NCI-H128 (cell line): ENCODE measurements around the gene RAB1B.
"Not testable (repeated sequence)": the region's sequence is repeated elsewhere in the genome, so short reads cannot be mapped to it uniquely, and the experiment has no call there.

Experiments used
- DNase-seq: peaks from one replicate; lab custom pipeline; 2025; ENCODE audit not compliant: unreplicated experiment; lab: John Stamatoyannopoulos, UW

RAB1B gene

DNA sequence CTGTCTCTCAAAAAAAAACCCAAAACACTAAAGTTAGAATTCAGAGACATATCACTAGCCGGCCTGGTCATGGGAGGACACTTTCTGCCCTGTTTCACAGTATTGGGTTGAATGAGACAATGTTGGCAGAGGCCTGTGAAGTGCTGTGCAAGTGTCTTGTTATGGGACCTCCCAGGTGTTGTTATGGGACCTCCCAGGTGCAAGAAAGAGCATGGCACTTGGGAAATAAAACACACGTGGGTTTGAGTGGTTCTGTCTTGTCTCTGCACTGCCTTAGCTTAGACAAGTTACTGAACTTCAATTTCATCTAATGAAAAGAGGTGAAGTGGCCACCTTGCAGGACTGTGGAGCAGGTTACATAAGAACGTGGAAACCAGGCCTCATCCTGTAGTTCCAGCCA is 28.9 kb upstream of the RAB1B start:
- no peak for DNase-seq

DNA sequence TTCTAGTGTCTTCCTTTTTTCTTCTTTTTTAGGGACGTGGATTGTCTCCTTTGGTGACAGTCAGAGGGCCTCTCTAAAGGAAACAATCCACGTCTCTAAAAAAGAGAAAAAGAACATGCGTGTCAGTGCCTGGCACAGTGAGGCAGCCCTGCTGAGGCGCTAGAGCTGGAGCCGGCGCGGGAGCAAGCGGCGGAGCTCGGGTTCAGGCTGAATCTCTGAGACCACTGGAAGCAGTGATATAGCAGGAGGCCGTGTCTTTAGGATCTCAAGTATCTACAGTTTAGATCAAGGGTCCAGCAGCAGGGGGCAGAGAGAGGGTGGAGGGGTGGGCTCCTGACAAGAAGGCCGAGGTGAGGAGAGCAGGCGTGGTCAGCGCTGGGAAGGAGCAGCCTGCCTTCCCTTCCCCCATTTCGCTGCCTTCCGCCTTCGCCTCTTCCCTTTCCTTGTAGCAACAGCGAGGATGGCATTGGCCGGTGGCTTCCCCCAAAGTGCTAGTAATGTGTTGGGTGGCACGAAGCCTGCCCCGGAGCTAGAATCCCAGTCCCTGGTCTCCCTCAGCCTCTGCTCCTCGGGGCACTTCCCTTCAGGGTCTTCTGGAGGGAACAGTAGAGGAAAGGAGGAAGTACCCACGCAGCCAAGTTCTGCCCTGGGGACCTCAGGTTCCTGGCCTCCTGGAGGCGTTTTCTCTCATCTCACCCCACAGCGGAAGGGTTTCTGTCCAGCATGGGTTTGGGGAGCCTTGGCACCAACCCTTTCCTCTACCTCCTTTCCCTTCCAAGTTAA is 28.2 kb upstream of the RAB1B start:
- DNase-seq: no peak

DNA sequence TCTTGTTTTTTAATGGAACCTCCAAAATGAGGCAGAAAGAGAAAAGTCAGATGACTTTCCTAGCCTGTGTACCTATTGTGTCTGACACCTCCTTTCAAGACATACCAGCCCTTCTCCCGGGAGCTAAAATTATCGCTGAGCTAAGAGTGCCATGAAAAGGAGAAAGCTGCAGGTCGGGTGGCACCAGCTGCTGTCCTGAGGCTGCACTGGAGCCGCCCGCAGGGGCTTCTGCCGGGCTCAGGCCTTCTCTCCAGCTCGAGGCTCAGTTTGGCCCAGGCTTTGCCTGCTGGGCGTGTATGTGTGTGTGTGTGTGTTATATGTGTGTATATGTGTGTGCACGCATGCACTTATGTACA is 27.7 kb upstream of the RAB1B start:
- DNase-seq: no peak

DNA sequence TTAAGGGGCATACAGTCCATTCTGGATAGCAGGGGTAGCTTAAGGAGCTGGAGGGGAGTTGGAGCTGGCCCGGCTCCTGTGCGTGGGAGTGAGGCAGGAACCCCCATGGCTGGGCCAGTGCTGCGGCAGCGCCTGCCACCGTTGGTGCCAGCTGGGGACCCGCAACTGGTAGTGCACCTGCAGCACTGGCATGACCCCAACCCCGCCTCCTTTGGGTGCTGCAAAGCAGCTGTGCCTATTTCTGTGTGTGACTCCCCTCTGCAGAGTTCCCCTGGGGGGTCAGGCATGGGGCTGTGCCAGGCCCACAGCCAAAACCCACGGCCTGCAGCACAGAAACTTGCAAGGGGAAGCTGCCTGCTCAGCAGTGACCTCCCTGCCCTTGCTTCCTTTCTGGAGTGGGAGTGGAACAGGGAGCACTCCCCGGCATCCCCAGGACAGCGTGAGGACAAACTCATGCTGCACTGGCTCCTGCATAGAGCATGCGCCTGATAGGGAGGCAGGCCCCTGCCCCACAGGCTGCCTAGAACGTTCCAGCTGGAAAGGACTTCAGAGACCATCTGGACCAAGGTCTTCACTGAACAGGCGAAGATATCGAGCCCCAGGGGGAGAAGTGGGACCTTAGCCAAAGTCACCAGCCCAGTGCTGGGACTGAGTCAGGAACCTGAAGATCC is 26.2 kb upstream of the RAB1B start:
- DNase-seq: no peak

DNA sequence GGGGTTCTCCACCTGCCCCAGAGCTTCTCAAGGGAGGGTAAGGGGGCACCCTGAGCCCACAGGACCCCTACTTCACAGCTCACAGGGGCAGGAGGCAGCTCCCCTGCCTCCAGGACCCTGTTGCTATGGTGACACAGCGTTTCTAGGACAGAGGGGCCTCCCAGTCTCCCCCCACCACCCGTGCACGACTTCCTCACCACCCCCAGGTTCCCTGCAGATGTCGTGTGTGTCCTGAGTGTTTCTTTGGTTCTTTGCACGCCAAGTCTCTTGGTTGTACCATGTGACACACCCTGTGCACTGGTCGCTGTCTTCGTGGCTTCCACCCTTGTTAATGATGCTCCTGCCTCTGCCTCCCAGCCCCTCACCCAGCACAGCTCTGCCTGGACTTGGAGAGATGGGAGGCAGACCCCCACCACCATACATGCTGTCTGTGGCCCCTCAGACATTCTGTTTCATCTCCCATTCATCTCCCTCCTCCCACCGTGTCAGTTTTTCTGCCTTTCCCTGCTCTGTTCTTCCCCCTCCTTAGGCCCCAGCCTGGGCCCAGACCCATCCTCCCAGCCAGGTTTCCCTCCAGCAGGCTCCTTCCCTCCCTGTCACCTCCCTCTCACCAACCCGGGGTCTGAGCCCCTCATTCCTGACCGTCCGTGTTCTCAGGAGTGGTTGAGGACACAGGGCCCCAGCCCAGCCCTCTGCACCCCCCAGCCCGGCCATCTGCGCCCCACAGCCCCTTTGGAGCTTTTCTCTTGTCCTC is 24.5 kb upstream of the RAB1B start:
- no peak for DNase-seq

DNA sequence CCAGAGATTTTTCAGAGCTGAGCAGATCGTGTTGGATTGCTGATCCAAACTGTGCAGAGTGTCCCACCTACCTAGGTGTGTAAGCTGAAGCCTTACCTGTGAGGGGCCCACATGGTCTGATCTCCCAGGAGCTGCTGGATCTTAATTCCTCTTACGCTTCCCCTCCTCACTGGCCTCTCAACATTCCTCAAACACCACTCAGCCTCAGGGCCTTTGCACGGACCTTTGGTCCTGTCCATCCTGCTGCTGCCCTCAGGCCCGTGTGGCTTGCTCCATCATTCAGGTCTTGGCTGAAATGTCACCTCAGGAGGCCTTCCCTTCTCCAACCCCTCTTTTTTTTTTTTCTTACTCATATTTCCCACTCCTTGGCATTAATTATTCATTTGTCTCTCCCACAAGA is 21.1 kb upstream of the RAB1B start:
- DNase-seq: no peak

DNA sequence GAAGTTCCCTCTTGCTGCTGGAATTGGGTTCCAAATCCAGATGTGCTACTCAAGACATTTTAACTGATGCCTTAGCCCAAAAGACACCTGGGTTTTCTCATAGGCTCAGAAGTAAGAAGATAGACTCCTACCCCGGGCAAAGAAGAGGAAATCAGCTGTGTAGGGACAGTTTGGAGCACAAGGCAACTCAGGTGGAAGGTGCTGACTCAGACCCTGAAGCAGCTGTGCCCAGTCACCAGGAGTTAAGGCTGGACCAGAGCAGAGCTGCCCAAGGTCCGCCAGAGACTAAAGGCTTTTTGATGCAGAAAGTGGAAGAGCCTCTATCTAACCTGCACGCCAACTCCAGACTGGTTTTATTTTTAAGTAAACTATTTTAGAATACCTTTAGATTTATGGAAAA is 20.6 kb upstream of the RAB1B start:
- DNase-seq: no peak

DNA sequence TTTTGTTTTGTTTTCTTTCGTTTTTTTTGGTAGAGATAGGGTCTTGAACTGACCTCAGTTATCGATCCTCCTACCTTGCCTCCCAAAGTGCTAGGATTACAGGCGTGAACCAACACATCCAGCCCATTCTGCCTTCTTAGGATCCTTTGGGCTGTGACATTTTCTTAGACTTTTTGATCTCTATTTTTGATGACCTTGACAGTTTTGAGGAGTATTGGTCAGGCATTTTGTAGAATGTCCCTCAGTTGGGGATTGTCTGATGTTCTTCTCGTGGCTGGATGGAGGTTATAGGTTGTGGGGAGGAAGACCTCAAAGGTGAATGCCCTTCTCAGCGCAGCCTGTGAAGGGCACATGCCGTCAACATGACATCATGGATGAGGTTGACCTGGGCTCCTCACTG is 19.5 kb upstream of the RAB1B start:
- DNase-seq: no peak

DNA sequence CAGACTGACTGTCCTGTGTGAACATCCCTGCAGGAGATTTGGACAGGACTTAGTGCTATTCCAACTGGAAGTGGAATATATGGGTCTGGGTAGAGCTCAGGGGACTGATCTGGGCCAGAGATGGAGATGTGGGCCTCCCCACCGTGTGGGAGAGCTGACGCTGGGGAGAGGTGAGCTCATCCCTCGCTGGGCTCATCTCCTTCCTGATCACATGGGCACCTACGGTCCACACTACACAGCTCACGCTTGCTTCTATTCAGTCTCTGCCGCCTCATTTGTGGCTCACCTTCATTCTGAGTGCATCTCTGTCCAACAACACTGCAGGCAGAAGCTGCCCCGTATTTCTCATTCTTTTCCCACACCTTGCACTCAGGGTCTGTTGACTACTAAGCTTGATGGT is 16.6 kb upstream of the RAB1B start:
- no peak for DNase-seq

DNA sequence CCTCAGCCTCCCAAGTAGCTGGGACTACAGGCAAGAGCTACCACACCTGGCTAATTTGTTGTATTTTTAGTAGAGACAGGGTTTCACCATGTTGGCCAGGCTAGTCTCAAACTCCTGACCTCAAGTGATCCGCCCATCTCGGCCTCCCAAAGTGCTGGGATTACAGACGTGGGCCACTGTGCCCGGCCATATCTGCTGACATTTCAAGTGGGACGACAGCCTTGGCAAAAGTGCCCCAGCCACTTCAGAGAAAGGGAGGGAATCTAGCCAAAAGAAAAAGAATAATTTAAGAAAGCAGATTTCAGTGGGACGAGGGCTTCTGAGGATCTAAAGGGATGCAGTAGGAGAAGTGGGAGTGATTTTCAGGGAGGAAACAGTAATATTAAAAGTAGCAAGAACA is 15.4 kb upstream of the RAB1B start:
- DNase-seq: not testable (repeated sequence)

DNA sequence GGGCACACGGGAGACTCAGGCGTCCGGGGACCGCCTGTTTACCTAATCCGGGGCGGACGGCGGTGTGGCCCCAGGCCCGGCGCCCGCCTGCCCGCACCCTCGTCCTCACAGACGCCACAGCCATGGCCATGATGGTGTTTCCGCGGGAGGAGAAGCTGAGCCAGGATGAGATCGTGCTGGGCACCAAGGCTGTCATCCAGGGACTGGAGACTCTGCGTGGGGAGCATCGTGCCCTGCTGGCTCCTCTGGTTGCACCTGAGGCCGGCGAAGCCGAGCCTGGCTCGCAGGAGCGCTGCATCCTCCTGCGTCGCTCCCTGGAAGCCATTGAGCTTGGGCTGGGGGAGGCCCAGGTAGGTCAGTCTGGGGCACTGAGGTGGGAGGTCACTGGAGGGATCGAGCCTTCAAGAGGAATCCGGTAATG is 10.0 kb upstream of the RAB1B start:
- no peak for DNase-seq

DNA sequence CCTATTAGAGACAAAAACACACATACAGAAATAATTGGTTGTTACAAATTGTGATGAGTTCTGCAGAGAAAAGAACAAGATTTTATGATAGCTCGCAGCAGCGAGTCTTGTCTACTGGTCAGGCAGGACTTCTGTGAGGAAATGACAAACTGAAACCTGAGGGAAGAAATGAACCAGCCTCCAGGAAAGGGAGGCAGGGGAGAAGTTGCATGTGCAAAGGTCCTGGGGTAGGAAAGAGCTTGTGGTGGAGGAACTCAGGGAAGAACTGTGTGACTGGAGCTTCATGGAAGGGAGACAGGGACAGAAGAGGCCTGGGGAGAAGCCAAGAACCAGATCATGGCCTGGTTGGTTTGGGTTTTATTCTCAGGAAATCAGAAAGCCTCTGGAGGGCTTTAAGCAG is 9.2 kb upstream of the RAB1B start:
- no peak for DNase-seq

DNA sequence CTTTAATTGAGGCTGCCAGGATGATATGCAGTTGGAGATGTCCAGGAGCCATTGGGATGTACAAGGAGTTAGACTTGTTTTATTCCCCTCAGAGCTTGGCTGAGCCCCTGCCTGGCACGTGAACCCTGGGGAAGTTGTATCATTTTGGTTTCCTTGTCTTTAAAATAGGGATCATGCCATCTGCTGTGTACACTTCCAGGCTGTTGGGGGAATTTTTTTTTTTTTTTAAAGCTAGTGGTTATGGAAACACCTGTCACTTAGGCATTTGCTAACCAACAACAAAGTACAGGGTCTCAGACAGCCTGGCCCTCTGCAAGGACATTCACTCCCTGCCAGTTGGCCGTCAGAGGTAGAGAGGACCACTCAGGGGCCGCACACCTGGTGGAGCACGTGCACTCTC is 8.5 kb upstream of the RAB1B start:
- DNase-seq: no peak

DNA sequence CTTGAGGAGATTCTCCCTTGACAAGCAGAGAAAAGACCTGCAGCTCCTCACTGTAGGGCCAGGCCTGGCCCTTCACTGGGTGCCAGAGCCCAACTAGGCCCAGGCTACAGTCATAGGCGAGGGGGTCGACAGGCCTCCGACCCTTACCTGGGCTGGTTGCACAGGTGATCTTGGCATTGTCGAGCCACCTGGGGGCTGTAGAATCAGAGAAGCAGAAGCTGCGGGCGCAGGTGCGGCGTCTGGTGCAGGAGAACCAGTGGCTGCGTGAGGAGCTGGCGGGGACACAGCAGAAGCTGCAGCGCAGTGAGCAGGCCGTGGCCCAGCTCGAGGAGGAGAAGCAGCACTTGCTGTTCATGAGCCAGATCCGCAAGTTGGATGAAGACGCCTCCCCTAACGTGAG is 6.9 kb upstream of the RAB1B start:
- no peak for DNase-seq

DNA sequence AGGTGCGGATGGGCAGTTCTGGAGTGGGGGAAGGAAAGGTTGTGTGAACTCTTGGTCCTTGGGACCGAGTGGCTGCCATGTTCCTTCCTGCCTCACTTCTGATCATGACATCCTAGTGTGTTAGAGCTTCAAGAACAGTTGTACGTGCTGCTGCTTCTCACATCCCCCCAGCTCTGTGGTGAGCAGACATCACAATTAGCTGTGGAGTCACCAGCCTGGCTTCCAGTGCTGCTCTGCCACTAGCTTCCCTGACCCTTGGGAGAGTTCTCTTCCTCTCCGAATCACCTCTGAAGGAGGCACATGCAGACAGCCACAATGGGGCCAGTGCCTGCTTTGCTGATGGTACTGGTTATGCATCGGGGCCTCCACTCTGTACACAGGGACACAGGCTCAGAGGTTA is 6.2 kb upstream of the RAB1B start:
- no peak for DNase-seq

DNA sequence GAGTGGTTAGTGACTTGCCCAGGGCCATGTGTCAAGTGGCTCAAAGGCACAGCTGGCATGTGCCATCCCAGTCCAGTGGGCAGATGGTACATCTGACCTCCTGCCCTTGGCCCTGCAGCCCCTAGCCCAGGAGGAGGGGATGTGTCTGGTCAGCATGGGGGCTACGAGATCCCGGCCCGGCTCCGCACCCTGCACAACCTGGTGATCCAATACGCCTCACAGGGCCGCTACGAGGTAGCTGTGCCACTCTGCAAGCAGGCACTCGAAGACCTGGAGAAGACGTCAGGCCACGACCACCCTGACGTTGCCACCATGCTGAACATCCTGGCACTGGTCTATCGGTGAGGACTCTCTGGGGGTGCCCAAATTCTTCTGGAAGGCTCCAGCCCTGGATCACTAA is 5.7 kb upstream of the RAB1B start:
- DNase-seq: no peak

DNA sequence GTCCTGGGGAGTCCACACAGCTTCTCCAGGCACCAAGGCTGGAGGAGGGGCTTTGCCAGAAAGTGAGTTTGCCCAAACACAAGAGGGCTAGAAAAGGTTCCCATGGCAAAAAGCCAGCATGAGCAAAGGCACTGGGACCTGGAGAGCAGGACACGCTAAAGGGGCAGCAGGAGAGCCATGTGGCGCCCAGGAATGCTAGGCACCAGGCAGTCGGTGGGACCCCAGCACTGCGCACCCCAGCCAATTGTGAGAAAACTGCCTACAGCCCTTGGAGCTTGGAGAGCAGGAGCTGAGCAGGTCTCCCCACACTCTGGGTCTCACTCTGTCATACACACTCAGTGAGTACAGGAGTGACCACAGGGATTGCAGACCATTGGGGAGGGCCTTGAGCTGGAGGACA is 5.2 kb upstream of the RAB1B start:
- no peak for DNase-seq

DNA sequence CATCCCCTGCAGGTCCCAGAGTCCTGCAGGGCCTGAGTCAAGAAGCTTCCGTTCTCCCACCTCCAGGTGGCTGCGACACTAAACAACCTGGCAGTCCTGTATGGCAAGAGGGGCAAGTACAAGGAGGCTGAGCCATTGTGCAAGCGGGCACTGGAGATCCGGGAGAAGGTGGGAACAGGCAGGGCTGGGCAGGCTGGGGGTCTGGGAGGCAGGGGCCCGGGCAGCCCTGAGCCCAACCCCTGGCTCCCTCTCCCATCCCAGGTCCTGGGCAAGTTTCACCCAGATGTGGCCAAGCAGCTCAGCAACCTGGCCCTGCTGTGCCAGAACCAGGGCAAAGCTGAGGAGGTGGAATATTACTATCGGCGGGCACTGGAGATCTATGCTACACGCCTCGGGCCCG is 4.7 kb upstream of the RAB1B start:
- DNase-seq: no peak

DNA sequence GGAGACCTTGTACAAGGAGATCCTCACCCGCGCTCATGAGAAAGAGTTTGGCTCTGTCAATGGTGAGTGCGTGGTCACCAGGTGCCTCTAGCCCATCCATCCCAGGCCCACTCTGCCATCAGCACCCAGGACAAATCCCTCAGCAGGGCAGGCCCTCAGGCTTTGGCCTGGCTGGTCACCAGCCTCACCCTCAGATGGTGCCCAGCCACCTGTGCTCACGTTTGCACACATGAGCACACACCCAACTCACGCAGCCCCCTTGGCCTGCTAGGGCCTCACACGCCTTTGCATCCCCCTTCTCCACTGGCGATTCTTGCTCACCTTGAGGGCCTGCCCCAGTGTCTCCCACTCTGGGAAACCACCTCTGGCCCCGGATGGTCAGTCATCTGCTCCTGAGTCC is 4.1 kb upstream of the RAB1B start:
- no peak for DNase-seq

DNA sequence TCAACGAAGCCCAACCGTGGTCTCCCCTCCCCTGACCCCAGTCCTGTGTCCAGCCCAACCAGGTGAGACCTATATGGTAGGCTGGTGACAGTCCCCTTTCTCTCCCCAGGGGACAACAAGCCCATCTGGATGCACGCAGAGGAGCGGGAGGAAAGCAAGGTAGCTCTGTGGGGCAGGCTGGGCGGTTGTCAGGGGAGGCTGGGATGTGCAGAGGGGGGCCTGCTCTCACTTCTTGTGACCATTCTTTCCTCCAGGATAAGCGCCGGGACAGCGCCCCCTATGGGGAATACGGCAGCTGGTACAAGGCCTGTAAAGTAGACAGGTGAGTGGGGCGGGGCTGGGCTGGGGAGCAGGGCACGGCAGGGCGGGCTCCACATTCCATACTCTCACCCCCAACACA is 3.5 kb upstream of the RAB1B start:
- DNase-seq: no peak

DNA sequence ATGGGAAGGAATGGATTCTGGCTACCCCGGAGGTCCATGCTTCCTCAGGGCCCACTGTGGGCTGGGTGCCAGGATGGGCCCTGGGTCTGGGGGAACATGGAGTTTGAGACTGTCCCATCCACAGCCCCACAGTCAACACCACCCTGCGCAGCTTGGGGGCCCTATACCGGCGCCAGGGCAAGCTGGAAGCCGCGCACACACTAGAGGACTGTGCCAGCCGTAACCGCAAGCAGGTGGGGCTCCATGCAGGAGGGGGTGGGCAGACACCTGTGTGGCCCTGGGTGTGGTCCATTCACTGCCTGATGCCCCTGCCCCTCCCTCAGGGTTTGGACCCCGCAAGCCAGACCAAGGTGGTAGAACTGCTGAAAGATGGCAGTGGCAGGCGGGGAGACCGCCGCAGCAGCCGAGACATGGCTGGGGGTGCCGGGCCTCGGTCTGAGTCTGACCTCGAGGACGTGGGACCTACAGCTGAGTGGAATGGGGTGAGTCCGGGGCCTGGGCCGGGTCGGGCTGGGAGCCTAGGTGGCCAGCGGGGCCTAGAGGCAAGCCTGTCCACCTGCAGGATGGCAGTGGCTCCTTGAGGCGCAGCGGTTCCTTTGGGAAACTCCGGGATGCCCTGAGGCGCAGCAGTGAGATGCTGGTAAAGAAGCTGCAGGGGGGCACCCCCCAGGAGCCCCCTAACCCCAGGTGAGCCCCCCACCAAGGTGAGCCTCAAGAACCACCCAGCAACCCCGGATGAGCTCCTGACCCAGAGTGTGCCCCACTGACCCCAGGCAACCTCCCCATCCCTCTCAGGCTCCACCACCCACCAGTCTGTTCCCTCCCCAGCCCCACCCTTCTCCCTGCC is 2.7 kb upstream of the RAB1B start:
- DNase-seq: no peak
